ENCODE measurements around the gene TMEM52.

TMEM52 gene

DNA sequence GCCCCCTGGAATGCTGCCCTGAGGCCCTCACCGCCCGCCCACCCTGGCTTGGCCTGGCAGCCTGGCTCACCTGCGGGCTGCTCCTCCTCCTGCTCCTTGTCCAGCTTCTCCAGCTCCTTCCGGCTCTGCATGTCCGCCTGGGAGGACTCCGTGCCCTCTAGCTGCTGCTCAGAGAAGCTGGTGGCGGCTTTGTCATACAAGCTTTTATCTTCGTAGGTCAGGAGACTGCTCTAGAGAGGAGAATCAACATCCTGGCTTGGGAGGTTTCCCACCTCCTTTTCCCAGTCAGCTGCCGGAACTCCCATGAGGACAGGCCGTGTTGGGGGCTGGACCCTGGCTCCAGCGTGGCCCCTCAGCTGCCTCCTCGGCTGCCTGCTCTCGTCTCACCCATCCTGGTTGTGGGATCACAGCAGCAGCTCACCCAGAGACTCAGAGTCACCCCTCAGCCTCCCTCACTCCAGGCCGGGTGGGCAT is 36.6 kb upstream of the TMEM52 start:
- Mint-ChIP-seq H3K27me3 (peaks cover 3% of the 10 kb centered on the region), H3K27ac (no peak overlapping the region), H3K9me3 (peaks cover 7% of the 10 kb centered on the region), H3K4me3 (no peak overlapping the region), H3K36me3 (no peaks in the 10 kb centered on the region), H3K4me1 (peaks cover 4% of the 10 kb centered on the region)

DNA sequence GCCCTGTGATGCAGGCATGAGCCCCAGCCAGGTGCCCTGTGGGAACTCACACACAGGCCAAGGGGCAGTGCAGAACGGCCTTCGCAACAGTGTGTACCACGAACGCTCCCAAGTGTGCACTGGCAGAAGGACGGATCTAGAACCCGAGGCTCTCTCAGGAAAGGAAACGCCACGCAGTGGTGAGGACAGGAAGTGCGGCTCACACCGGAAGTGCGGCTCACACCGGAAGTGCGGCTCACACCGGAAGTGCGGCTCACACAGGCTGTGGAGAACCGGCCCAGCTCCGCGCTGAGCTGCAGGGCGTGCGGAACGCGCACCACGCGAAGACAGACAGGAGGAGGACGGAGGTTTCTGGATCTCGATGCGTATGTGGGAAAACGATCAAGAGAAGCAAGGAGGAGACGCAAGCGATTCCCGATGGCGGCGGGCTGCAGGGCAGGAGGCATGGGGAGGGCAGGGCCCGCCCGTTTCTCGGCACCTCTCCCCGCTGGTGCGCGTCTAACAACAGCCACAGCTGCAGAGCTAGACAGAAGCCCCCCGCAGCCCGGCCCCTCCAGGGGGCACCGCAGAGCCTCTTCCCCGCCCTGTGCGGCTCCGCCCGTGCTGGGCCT is 35.9 kb upstream of the TMEM52 start:
- no peak overlapping the region for H3K4me3 Mint-ChIP-seq
- no peaks in the 10 kb centered on the region for H3K36me3 Mint-ChIP-seq
- peaks cover 7% of the 10 kb centered on the region for H3K9me3 Mint-ChIP-seq
- H3K27me3 Mint-ChIP-seq, result peaks cover 2% of the 10 kb centered on the region
- H3K27ac Mint-ChIP-seq, result no peak overlapping the region
- H3K4me1 Mint-ChIP-seq, result peaks cover 4% of the 10 kb centered on the region

DNA sequence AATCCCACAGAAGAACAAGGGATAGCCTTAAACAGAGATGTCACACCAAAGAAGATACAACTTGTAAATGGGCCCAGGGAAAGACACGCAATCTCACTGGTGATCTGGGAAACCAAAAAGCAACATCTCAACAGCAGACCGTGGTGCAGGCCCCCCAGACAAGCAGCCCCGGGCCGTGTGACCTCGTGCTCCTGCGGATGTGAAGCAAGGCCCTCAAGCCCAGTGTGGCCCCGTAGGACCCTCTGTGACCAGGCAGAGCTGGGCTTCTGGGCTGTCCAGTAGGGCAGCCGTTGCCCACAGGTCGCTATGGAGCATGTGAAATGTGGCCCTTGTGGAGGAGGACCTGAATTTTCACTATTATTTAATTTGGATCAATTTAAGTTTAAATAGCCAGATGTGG is 34.9 kb upstream of the TMEM52 start:
- no peaks in the 10 kb centered on the region for H3K27me3 Mint-ChIP-seq
- H3K36me3 Mint-ChIP-seq, result no peaks in the 10 kb centered on the region
- H3K4me1 Mint-ChIP-seq, result peaks cover 4% of the 10 kb centered on the region
- no peak overlapping the region for H3K4me3 Mint-ChIP-seq
- H3K9me3 Mint-ChIP-seq, result peaks cover 7% of the 10 kb centered on the region
- no peak overlapping the region for H3K27ac Mint-ChIP-seq

DNA sequence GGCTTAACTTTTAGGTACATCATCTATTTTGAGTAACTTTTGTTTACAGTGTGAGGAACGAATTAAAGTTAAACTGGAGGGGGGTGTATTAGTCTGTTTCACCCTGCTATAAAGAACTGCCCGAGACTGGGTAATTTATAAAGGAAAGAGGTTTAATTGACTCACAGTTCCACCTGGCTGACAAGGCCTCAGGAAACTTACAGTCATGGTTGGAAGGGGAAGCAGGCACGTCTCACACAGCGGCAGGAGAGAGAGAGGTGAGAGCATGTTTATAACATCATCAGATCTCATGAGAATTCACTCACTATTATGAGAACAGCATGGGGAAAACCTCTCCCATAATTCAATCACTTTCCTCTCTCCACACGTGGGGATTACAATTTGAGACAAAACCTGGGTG is 31.9 kb upstream of the TMEM52 start:
- H3K27me3 Mint-ChIP-seq, result no peaks in the 10 kb centered on the region
- no peaks in the 10 kb centered on the region for H3K36me3 Mint-ChIP-seq
- H3K27ac Mint-ChIP-seq, result no peak overlapping the region

DNA sequence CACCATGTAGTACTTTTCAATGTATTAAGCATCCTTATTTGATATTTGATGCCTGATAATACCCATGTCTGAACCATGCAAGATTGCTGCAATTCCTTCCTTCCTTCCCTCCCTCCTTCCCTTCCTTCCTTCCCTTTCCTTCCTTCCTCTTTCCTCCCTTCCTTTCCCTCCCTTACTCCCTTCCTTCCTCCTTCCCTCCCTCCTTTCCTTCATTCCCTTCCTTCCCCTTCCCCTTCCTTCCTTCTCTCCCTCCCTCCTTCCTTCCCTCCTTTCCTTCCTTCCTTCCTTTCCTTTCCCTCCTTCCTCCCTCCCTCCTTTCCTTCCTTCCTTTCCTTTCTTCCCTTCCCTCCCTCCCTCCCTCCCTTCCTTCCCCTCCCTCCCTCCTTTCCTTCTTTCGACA is 29.7 kb upstream of the TMEM52 start:
- H3K9me3 Mint-ChIP-seq, result peaks cover 7% of the 10 kb centered on the region
- H3K27ac Mint-ChIP-seq, result no peak overlapping the region
- no peaks in the 10 kb centered on the region for H3K4me1 Mint-ChIP-seq
- H3K4me3 Mint-ChIP-seq, result no peak overlapping the region
- no peaks in the 10 kb centered on the region for H3K36me3 Mint-ChIP-seq
- no peaks in the 10 kb centered on the region for H3K27me3 Mint-ChIP-seq

More for the DNA sequence above, 31.9 kb upstream of the TMEM52 start:
- Mint-ChIP-seq H3K4me1 (peaks cover 4% of the 10 kb centered on the region), H3K9me3 (peaks cover 7% of the 10 kb centered on the region), H3K4me3 (no peak overlapping the region)

DNA sequence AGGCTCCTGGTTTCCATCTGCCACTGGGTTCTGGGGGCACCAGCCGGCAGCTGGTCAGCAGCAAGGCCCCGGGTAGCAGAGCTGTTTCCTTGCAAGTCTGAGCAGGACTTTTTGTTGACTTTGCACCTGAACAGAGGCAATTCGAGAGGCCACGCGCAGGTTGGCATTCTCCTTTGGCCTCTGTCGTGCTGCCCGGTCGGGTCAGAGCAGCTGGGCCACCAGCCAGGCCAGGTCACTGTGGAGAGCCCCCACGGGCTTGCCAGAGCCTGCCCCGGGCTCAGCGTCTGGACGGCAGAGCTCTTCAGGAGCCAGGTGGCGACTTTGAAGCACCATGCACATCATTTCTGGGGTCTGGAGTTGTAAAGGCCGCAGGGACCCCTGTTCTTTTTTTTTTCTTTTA is 28.4 kb upstream of the TMEM52 start:
- no peaks in the 10 kb centered on the region for H3K27me3 Mint-ChIP-seq
- H3K36me3 Mint-ChIP-seq, result no peaks in the 10 kb centered on the region
- H3K9me3 Mint-ChIP-seq, result peaks cover 7% of the 10 kb centered on the region
- H3K27ac Mint-ChIP-seq, result no peak overlapping the region
- H3K4me3 Mint-ChIP-seq, result no peak overlapping the region
- no peaks in the 10 kb centered on the region for H3K4me1 Mint-ChIP-seq

DNA sequence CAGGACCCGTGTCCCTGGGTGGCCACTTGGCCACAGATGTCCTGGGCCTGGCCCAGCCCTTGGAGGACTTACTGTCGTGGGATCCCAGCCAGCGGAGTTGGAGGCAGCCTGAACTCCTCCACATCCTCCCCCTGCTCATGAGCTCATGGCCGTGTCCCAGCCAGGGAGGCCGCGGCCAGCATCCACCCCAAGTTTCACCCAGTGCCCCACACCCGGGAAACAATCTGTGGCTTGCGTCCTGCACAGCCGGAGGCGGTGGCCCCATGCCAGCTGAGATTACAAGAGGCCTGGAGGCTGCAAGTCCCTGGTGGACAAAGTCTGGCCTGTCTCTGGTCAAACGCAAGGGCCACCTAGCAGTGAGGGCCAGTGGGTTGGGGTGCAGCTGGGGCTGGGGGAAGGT is 27.5 kb upstream of the TMEM52 start:
- no peaks in the 10 kb centered on the region for H3K4me1 Mint-ChIP-seq
- H3K4me3 Mint-ChIP-seq, result no peak overlapping the region
- no peak overlapping the region for H3K27ac Mint-ChIP-seq
- no peaks in the 10 kb centered on the region for H3K36me3 Mint-ChIP-seq
- H3K9me3 Mint-ChIP-seq, result peaks cover 7% of the 10 kb centered on the region
- no peaks in the 10 kb centered on the region for H3K27me3 Mint-ChIP-seq

DNA sequence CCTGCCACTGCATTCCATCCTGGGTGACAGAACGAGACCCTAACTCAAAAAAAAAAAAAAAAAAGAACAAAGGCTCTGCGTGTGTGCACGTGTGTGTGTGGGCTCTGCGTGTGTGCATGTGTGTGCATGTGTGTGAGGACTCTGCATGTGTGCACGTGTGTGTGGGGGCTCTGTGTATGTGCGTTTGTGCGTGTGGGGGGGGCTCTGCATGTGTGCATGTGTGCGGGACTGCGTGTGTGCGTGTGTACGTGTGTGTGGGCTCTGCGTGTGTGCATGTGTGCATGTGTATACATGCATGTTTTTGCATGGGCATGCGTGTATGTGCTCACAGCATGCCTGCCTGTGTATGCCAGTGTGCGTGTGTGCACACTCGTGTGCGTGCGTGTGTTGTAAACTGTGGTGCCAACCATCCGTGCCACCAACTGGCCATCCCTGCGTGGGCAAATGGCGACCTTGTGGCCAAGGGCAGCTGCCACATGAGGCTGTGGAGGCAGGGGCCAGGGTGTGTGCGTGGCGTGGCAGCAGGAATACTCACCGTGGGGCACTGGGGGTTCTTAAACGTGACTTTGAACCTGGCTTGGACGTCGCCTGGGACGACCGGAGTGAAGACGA is 26.8 kb upstream of the TMEM52 start:
- peaks cover 2% of the 10 kb centered on the region for H3K9me3 Mint-ChIP-seq
- H3K36me3 Mint-ChIP-seq, result no peaks in the 10 kb centered on the region
- no peak overlapping the region for H3K27ac Mint-ChIP-seq
- no peaks in the 10 kb centered on the region for H3K27me3 Mint-ChIP-seq
- H3K4me3 Mint-ChIP-seq, result no peak overlapping the region
- H3K4me1 Mint-ChIP-seq, result no peaks in the 10 kb centered on the region

DNA sequence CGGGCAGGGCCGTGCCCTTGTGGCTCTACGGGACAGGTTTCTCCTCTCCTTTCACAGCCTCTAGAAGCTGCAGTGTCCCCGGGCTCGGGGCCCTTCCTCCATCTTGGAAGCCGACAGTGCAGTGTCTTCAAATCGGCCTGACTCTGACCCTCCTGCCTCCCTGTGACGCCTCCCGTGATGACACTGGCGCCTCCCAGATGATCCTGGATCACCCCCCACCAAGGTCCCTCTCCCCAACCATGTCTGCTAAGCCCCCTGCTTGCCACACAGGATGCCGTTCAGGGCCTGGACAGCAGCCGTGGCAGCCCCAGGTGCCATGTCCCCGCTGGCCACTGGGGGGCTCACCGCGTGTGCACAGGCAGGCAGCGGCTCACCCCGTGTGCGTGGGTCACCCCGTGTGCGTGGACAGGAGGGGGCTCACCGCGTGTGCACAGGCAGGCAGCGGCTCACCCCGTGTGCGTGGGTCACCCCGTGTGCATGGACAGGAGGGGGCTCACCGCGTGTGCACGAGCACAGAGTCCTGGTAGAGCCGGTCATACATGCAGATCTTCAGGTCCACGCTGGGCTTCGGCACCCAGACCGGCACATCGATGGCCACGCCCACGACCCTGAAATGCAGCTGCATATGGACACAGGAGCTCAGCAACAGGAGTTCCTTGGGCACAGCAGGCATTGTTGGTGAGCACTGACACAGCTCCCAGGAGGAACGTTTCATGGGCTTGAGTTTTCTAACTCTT is 24.9 kb upstream of the TMEM52 start:
- H3K9me3 Mint-ChIP-seq, result no peaks in the 10 kb centered on the region
- H3K4me3 Mint-ChIP-seq, result no peak overlapping the region
- no peak overlapping the region for H3K27ac Mint-ChIP-seq
- no peaks in the 10 kb centered on the region for H3K4me1 Mint-ChIP-seq
- H3K36me3 Mint-ChIP-seq, result no peaks in the 10 kb centered on the region
- H3K27me3 Mint-ChIP-seq, result no peaks in the 10 kb centered on the region

DNA sequence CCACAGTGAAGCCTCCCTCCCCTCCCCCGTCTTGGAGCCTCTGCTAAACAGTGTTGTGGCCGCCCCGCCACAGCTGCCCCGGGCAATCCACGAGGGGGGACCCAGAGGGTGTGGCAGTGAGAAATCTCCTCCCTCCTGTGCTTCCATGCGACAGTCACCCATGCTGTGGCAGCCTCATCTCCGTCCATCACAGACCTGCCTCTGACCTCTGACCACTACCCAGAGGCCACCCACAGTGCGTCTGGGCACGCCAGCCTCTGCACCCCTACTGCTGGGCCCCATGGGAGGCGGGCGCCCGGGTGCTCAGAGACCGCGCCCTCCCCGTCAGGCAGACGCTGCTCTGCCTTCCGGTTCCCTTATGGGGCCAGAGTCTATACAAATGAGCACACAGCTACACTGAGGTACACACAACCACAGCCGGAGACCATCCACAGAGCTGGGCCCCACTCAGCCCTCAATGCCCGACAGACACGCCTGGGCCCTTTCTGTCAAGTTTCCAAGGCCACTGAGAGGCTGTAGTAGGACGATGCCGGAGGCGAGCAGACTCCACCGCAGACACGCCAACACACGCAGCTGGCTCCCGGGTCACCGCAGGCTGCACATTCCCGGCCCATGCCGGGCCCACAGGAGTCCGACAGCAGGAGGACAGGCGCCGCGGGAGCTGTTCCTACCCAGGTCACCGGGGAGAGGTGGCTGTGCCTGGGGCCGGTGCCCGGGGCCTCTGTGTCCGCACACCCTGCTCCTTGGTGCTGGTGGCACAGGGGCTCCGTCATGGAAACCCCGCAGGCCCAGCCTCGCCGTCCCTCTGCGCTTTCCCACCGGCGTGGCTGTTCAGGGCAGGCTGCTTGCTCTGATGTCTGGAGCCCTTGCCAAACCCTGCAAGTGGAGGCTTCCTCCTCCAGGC is 23.9 kb upstream of the TMEM52 start:
- Mint-ChIP-seq H3K4me1 (no peaks in the 10 kb centered on the region), H3K36me3 (no peaks in the 10 kb centered on the region), H3K27me3 (no peaks in the 10 kb centered on the region), H3K4me3 (no peak overlapping the region), H3K9me3 (no peaks in the 10 kb centered on the region), H3K27ac (no peak overlapping the region)

DNA sequence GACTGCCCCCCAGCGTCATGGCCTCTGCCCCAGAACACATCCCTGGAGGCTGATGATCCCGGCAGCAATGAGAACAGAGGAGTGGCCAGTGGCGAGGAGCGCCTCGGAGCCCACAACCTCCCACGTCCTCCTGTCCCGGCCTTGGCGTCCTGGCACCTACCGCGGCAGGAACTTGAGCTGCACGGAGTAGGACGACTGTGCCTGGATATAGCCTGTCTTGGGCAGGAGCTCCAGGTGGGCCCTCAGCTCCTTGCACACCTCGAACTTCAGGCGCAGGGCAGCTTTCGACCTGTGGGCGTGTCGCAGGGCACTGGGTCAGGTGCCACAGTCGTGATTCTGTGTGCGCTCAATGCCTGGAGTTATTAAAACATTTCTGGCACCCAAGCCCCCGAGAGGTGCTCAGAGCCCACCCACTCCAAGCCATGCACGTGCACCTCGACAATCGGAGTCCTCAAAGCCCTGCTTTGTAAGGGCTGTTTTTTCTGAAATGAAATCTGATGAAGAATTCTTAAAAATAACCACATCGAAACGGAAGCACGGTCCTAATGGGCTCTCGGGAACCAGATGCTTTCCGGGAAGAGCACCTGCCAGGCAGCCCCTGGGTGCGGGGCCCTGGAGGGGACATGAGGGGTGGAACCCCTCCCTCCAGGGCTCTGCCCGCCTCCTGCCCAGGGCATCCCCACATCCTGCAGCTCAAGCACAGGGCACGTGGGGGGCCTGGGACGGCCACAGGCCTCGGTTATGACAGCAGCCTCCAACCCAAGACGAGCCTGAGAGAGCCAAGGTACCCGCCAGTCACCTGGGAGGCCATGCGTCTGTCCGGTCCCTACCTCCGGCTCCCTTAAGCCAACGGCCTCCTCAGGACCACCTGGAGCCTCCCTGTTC is 23.0 kb upstream of the TMEM52 start:
- Mint-ChIP-seq H3K4me1 (no peaks in the 10 kb centered on the region), H3K36me3 (no peaks in the 10 kb centered on the region), H3K4me3 (no peak overlapping the region), H3K27ac (no peak overlapping the region), H3K27me3 (no peaks in the 10 kb centered on the region), H3K9me3 (no peaks in the 10 kb centered on the region)

DNA sequence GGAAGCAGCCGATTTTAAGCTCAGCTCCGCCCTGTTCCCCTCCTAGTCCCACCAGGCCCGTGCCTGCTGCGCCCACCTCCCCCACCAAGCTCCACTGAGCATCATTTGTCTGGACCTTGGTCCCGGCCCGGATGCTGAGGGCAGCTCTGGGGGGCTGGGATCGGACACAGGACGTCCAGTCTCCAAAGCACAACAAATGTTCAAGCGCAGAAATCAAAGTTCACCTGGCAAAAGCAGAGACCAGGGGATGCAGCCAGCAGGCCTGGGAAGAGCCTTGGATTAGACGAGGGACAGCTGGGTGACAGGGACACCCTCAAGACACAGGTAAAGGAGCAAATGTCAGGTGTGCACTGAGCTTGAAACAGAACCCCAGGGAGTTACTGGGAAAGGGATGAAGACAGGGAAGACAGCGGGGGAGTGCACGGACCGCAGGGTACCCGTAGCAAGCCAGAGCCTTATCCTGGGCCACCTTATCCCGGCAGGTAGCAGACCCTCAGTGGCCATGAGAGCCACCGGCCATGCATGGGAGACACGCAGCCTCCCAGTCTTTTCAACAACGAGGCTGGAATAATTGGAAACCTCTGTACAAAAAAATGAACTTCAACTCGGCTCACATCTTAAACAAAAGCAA is 22.2 kb upstream of the TMEM52 start:
- H3K27ac Mint-ChIP-seq, result no peak overlapping the region
- no peaks in the 10 kb centered on the region for H3K36me3 Mint-ChIP-seq
- H3K9me3 Mint-ChIP-seq, result no peaks in the 10 kb centered on the region
- H3K27me3 Mint-ChIP-seq, result no peaks in the 10 kb centered on the region
- H3K4me3 Mint-ChIP-seq, result no peak overlapping the region
- H3K4me1 Mint-ChIP-seq, result no peaks in the 10 kb centered on the region

DNA sequence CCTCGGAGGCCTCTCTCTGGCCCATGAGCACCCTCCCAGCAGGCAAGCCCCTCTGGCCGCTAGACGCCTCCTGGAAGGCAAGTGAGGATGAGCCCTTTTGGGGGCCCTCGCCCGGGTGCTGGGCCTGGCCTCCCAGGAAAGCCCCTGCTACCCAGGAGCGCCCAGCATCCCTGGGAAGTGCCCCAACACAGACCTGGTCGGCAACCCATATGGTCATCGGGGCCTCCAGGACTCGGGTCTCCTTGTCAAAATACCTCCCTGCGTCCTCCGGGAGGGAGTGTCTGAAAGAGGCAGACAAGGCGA is 21.0 kb upstream of the TMEM52 start:
- H3K4me1 Mint-ChIP-seq, result no peaks in the 10 kb centered on the region
- H3K27ac Mint-ChIP-seq, result no peak overlapping the region
- H3K9me3 Mint-ChIP-seq, result no peaks in the 10 kb centered on the region
- H3K36me3 Mint-ChIP-seq, result no peaks in the 10 kb centered on the region
- no peak overlapping the region for H3K4me3 Mint-ChIP-seq
- H3K27me3 Mint-ChIP-seq, result peaks cover 2% of the 10 kb centered on the region

DNA sequence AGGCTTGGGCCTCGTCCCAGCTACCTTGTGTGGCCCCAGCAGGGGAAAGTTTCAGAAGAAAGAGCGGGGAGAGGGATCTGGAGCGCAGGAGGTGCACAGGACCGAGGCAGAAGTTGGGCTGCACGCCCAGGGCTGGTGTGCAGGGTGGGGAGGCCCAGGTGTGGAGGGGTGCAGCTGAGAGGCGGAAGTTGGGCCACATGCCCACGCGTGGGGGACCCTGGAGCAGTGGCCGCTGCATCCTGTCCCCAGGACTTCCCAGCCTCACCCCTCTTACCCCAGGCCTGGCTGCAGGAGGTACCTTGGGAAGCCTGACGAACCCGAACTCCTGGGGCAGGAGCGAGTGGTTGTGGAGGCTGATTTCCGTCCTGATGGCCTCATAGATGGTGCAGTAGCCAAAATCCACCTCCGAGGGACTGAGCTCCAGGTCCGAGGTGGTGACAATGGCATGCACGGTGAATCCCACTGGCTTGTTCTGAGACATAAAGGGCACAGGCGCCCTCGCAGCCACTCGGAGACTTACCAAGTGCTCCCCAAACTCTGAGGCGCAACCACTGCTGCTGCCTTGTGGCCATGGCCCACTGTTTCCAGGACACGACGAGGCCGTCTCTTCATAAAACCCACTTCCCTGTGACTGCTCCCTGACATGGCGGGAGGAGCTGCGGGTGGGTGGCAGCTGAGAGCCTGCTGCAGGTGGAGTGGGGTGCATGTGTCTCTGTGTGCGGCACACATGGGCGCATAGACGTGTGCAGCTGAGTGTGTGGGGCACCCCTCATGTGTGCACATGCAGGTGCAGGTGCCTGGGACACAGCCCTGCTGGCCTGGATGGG is 20.4 kb upstream of the TMEM52 start:
- no peaks in the 10 kb centered on the region for H3K4me1 Mint-ChIP-seq
- H3K36me3 Mint-ChIP-seq, result no peaks in the 10 kb centered on the region
- H3K4me3 Mint-ChIP-seq, result no peak overlapping the region
- H3K27ac Mint-ChIP-seq, result no peak overlapping the region
- no peaks in the 10 kb centered on the region for H3K9me3 Mint-ChIP-seq
- peaks cover 2% of the 10 kb centered on the region for H3K27me3 Mint-ChIP-seq
